GM12892 (cell line): ENCODE data around the gene GNAL.

Experiments
- DNase-seq: peaks from one replicate; pipeline ENCODE4 v3.0.0; 2011; ENCODE audit not compliant: insufficient read length
- FAIRE-seq: peaks from 2 replicates; lab custom pipeline; 2011; peaks lifted over from hg19 to GRCh38; lab: Jason Lieb, UNC
- POLR2A ChIP-seq: IDR thresholded peaks from 2 replicates; pipeline ENCODE4 v1.6.1; 2011; ENCODE audit warnings: low read depth, low read length, control low read depth
- POLR2AphosphoS5 ChIP-seq: IDR thresholded peaks from 2 replicates; pipeline ENCODE4 v1.6.1; 2011; ENCODE audit warnings: low read depth, low read length, control low read depth
- TAF1 ChIP-seq: IDR thresholded peaks from 2 replicates; pipeline ENCODE4 v1.6.1; 2011; ENCODE audit warnings: low read depth, mild to moderate bottlenecking, control low read depth, low read length, borderline replicate concordance

The GNAL gene

GRCh38 chr18:11865071-11865470 is 176.0 kb downstream of the GNAL start:
- no peak for DNase-seq
- FAIRE-seq: no peak

GRCh38 chr18:11866329-11866728 is 177.3 kb downstream of the GNAL start:
- FAIRE-seq (no peak), DNase-seq (no peak)
- TF ChIP-seq POLR2AphosphoS5 (no peak), TAF1 (no peak), POLR2A (no peak)

More at GRCh38 chr18:11865071-11865470, 176.0 kb downstream of the GNAL start:
- TF ChIP-seq TAF1: no peak
- TF ChIP-seq POLR2A: no peak
- TF ChIP-seq POLR2AphosphoS5: no peak

GRCh38 chr18:11866764-11867163 is 177.7 kb downstream of the GNAL start:
- FAIRE-seq (no peak), DNase-seq (no peak)
- TF ChIP-seq POLR2AphosphoS5 (no peak), POLR2A (no peak), TAF1 (no peak)

- no peak for DNase-seq
- no peak for TF ChIP-seq POLR2A
- TF ChIP-seq TAF1: no peak
- no peak for TF ChIP-seq POLR2AphosphoS5
- no peak for FAIRE-seq
Observed at GRCh38 chr18:11868230-11868629, 179.2 kb downstream of the GNAL start.

- DNase-seq: no peak
- no peak for FAIRE-seq
Observed at GRCh38 chr18:11871501-11871900, 182.4 kb downstream of the GNAL start.

GRCh38 chr18:11872479-11873136 is 183.5 kb downstream of the GNAL start:
- FAIRE-seq (peak; percentile 68), DNase-seq (no peak)
- TF ChIP-seq POLR2AphosphoS5: no peak
- no peak for TF ChIP-seq POLR2A
- no peak for TF ChIP-seq TAF1

More at GRCh38 chr18:11871501-11871900, 182.4 kb downstream of the GNAL start:
- TF ChIP-seq POLR2AphosphoS5: no peak

GRCh38 chr18:11873670-11874340 is 184.7 kb downstream of the GNAL start:
- FAIRE-seq: no peak
- TF ChIP-seq POLR2AphosphoS5 (no peak), TAF1 (no peak), POLR2A (no peak)
- DNase-seq: no peak

GRCh38 chr18:11874676-11875075 is 185.6 kb downstream of the GNAL start:
- no peak for TF ChIP-seq POLR2A
- no peak for TF ChIP-seq TAF1
- no peak for TF ChIP-seq POLR2AphosphoS5
- no peak for FAIRE-seq
- DNase-seq: no peak

GRCh38 chr18:11877497-11878135 is 188.6 kb downstream of the GNAL start:
- DNase-seq (no peak), FAIRE-seq (no peak)
- no peak for TF ChIP-seq POLR2A
- no peak for TF ChIP-seq TAF1
- TF ChIP-seq POLR2AphosphoS5: no peak

- FAIRE-seq: no peak
- TF ChIP-seq POLR2A (no peak), TAF1 (no peak), POLR2AphosphoS5 (no peak)
- no peak for DNase-seq
Observed at GRCh38 chr18:11880586-11881304, 191.7 kb downstream of the GNAL start.

GRCh38 chr18:11882636-11883035 is 193.6 kb downstream of the GNAL start:
- no peak for DNase-seq
- TF ChIP-seq POLR2A: no peak
- FAIRE-seq: no peak

- DNase-seq (no peak), FAIRE-seq (no peak)
- TF ChIP-seq POLR2AphosphoS5 (no peak), TAF1 (no peak), POLR2A (no peak)
Observed at GRCh38 chr18:11883153-11883552, 194.1 kb downstream of the GNAL start.
